ENCODE measurements around the gene ATP1A4.

Gene ATP1A4

DNA sequence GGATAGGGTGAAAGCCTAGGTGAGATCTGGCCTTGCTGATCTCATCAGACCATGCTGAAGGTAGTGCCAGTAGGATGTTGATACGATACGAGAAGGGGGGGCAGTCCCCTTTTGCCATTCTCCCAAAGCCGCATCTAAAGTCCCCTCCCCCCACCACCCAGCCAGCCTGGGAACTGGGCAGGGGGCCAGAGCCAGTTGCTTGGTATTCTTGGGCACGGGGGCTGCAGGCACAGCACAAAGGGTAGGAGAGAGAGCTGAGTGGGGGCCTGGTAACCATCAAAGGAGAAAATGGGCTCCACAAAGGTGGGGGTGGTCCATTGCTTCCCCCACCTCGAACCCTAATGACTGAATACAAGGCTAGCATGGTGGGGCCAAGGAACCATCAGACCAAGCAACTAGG lies 59.2 kb downstream of the ATP1A4 start:
- no peak for DNase-seq (ENCODE audit: low read depth, low spot score)
- TF ChIP-seq POLR2AphosphoS5 (IDR thresholded peaks at IDR 0.05; ENCODE audit: borderline replicate concordance, low read depth, low read length): no peak
- no peak for TF ChIP-seq FOXP2 (optimal IDR thresholded peaks at IDR 0.05; ENCODE audit: control extremely low read depth, extremely low read length, insufficient read depth)
- TF ChIP-seq EZH2 (IDR thresholded peaks at IDR 0.05): no peak
- peaks cover 42% of the 10 kb centered on the region; the same call in 1 of the 2 replicates for H3K36me3 ChIP-seq (ENCODE audit: insufficient read depth, low read length)
- no peak overlapping the region for H3K27ac ChIP-seq
- no peaks in the 10 kb centered on the region for H3K9me3 ChIP-seq (ENCODE audit: low read depth, low read length)
- H3K4me3 ChIP-seq: no peak overlapping the region
- H3K9ac ChIP-seq (ENCODE audit: insufficient read length): no peak overlapping the region

GRCh38 chr1:160211046-160211790 lies 59.8 kb downstream of the ATP1A4 start:
- H3K9me3 ChIP-seq (ENCODE audit: low read depth, low read length): no peaks in the 10 kb centered on the region
- no peak overlapping the region for H3K9ac ChIP-seq (ENCODE audit: insufficient read length)
- H3K4me3 ChIP-seq: no peak overlapping the region
- no peak overlapping the region for H3K27ac ChIP-seq
- DNase-seq (ENCODE audit: low read depth, low spot score): no peak
- H3K36me3 ChIP-seq (ENCODE audit: insufficient read depth, low read length): peaks cover 49% of the 10 kb centered on the region
- TF ChIP-seq EZH2 (IDR thresholded peaks at IDR 0.05) (no peak), POLR2AphosphoS5 (IDR thresholded peaks at IDR 0.05; ENCODE audit: borderline replicate concordance, low read depth, low read length) (no peak), FOXP2 (optimal IDR thresholded peaks at IDR 0.05; ENCODE audit: control extremely low read depth, extremely low read length, insufficient read depth) (no peak)

- no peak for DNase-seq (ENCODE audit: low read depth, low spot score)
- no peak overlapping the region for H3K27ac ChIP-seq
- H3K9me3 ChIP-seq (ENCODE audit: low read depth, low read length): no peaks in the 10 kb centered on the region
- H3K36me3 ChIP-seq (ENCODE audit: insufficient read depth, low read length): peaks cover 80% of the 10 kb centered on the region
- H3K9ac ChIP-seq (ENCODE audit: insufficient read length): no peak overlapping the region
- no peak for TF ChIP-seq POLR2AphosphoS5 (IDR thresholded peaks at IDR 0.05; ENCODE audit: borderline replicate concordance, low read depth, low read length)
- TF ChIP-seq EZH2 (IDR thresholded peaks at IDR 0.05): no peak
- TF ChIP-seq FOXP2 (optimal IDR thresholded peaks at IDR 0.05; ENCODE audit: control extremely low read depth, extremely low read length, insufficient read depth): no peak
- no peak overlapping the region for H3K4me3 ChIP-seq
Measured at GRCh38 chr1:160214481-160215140, 63.2 kb downstream of the ATP1A4 start.

DNA sequence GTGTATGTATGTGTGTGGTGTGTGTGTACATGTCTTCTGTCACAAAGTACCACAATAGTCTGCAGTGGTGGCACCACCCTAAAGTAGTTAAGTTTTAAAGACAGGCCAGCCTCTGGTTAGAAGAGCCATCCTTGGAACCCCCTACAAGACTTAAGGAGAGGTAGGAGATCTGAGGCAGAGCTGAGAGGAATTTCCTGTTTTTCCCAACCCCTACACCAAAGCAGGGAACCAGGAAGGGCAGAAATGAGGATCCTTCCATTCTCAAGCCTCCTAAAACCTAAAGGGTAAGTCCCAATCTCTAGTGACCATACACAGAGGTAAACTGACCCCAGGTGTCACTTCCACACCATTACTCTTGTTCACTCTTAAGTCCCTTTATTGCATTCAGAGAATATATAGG lies 64.9 kb downstream of the ATP1A4 start:
- no peak for TF ChIP-seq POLR2AphosphoS5 (IDR thresholded peaks at IDR 0.05; ENCODE audit: borderline replicate concordance, low read depth, low read length)
- TF ChIP-seq FOXP2 (optimal IDR thresholded peaks at IDR 0.05; ENCODE audit: control extremely low read depth, extremely low read length, insufficient read depth): no peak
- TF ChIP-seq EZH2 (IDR thresholded peaks at IDR 0.05): no peak
- no peak overlapping the region for H3K27ac ChIP-seq
- H3K9ac ChIP-seq (ENCODE audit: insufficient read length): no peak overlapping the region
- H3K9me3 ChIP-seq (ENCODE audit: low read depth, low read length): no peaks in the 10 kb centered on the region
- peaks cover 91% of the 10 kb centered on the region for H3K36me3 ChIP-seq (ENCODE audit: insufficient read depth, low read length)
- no peak overlapping the region for H3K4me3 ChIP-seq
- DNase-seq (ENCODE audit: low read depth, low spot score): no peak

GRCh38 chr1:160217481-160218051 lies 66.2 kb downstream of the ATP1A4 start:
- H3K27ac ChIP-seq: no peak overlapping the region
- H3K4me3 ChIP-seq: no peak overlapping the region
- no peaks in the 10 kb centered on the region for H3K9me3 ChIP-seq (ENCODE audit: low read depth, low read length)
- peaks cover 95% of the 10 kb centered on the region for H3K36me3 ChIP-seq (ENCODE audit: insufficient read depth, low read length)
- TF ChIP-seq FOXP2 (optimal IDR thresholded peaks at IDR 0.05; ENCODE audit: control extremely low read depth, extremely low read length, insufficient read depth) (no peak), EZH2 (IDR thresholded peaks at IDR 0.05) (no peak), POLR2AphosphoS5 (IDR thresholded peaks at IDR 0.05; ENCODE audit: borderline replicate concordance, low read depth, low read length) (no peak)
- no peak for DNase-seq (ENCODE audit: low read depth, low spot score)
- H3K9ac ChIP-seq (ENCODE audit: insufficient read length): no peak overlapping the region

DNA sequence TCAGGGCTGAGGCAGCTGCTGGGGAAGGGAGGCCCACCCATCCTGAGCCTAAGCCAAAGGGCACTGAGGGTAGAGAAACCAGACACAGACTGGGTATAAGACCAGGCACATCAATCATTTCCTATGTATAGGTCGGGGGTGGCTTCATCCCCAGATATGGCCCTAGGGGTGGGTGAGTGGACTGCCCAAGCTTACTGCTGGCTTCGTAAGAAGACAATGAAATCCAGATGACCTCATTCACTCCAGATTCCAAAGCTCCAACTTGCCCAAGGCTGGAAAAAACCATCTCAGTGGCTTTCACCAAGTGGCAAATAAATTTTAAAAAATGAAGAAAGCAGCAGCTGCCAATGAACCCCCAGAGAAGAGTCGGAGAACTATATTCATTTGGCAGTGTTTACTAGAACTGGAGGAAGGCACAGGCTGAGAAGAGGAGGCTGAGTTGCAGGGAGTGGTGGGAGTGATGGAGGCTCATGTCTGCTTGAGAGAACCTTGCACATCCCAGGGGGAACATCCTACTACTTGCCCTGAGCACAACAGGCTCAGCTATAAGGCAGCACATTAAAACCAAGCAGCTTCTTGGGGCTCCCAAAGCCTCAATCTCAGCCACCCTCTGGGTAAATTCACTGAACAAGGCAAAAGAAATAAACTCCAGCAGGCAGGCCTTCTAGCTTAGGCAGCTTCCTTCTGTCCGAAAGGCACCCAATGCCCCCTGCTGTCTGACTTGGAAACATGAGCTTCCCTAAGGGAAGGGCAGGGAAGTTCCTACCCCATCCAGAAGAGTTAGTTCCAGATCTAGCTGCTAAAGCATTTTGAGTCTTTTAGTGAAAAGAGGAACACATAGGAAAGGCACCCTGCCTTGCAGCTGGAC lies 67.9 kb downstream of the ATP1A4 start:
- Histone ChIP-seq H3K4me3 (no peak overlapping the region), H3K36me3 (ENCODE audit: insufficient read depth, low read length) (peaks cover 98% of the 10 kb centered on the region), H3K27ac (no peak overlapping the region), H3K9me3 (ENCODE audit: low read depth, low read length) (no peaks in the 10 kb centered on the region), H3K9ac (ENCODE audit: insufficient read length) (no peak overlapping the region)
- TF ChIP-seq EZH2 (IDR thresholded peaks at IDR 0.05) (no peak), POLR2AphosphoS5 (IDR thresholded peaks at IDR 0.05; ENCODE audit: borderline replicate concordance, low read depth, low read length) (no peak), FOXP2 (optimal IDR thresholded peaks at IDR 0.05; ENCODE audit: control extremely low read depth, extremely low read length, insufficient read depth) (no peak)
- no peak for DNase-seq (ENCODE audit: low read depth, low spot score)

- no peak for TF ChIP-seq FOXP2 (optimal IDR thresholded peaks at IDR 0.05; ENCODE audit: control extremely low read depth, extremely low read length, insufficient read depth)
- TF ChIP-seq POLR2AphosphoS5 (IDR thresholded peaks at IDR 0.05; ENCODE audit: borderline replicate concordance, low read depth, low read length): no peak
- no peak for TF ChIP-seq EZH2 (IDR thresholded peaks at IDR 0.05)
- Histone ChIP-seq H3K4me3 (no peak overlapping the region), H3K9me3 (ENCODE audit: low read depth, low read length) (no peaks in the 10 kb centered on the region), H3K9ac (ENCODE audit: insufficient read length) (no peak overlapping the region), H3K36me3 (ENCODE audit: insufficient read depth, low read length) (peaks cover 98% of the 10 kb centered on the region), H3K27ac (no peak overlapping the region)
- DNase-seq (ENCODE audit: low read depth, low spot score): no peak
Measured at GRCh38 chr1:160220301-160220700, 68.9 kb downstream of the ATP1A4 start.

GRCh38 chr1:160221089-160221488 lies 69.7 kb downstream of the ATP1A4 start:
- no peak overlapping the region for H3K9ac ChIP-seq (ENCODE audit: insufficient read length)
- TF ChIP-seq POLR2AphosphoS5 (IDR thresholded peaks at IDR 0.05; ENCODE audit: borderline replicate concordance, low read depth, low read length) (no peak), EZH2 (IDR thresholded peaks at IDR 0.05) (no peak), FOXP2 (optimal IDR thresholded peaks at IDR 0.05; ENCODE audit: control extremely low read depth, extremely low read length, insufficient read depth) (no peak)
- H3K9me3 ChIP-seq (ENCODE audit: low read depth, low read length): no peaks in the 10 kb centered on the region
- peaks cover 97% of the 10 kb centered on the region for H3K36me3 ChIP-seq (ENCODE audit: insufficient read depth, low read length)
- no peak overlapping the region for H3K4me3 ChIP-seq
- no peak overlapping the region for H3K27ac ChIP-seq
- DNase-seq (ENCODE audit: low read depth, low spot score): no peak
